ENCODE data around the gene SPARC.

- TF ChIP-seq EZH2 (IDR thresholded peaks at IDR 0.05; ENCODE audit: insufficient read depth, poor library complexity, severe bottlenecking) = no peak
- TF ChIP-seq EZH2phosphoT487 (IDR thresholded peaks at IDR 0.05; ENCODE audit: insufficient read depth, low read depth) = no peak
Observed at GRCh38 chr5:151735646-151736045, 48.9 kb upstream of the SPARC start.

All from GM23248 (cell line).